GM15510 (cell line): ENCODE measurements around the gene SLC8A2.

Experiments
- POLR2A ChIP-seq: IDR thresholded peaks from 3 replicates; pipeline ENCODE4 v1.6.1; 2011; ENCODE audit warnings: borderline replicate concordance; ENCODE audit not compliant: insufficient read length; ENCODE audit errors: extremely low read depth

SLC8A2 gene

DNA sequence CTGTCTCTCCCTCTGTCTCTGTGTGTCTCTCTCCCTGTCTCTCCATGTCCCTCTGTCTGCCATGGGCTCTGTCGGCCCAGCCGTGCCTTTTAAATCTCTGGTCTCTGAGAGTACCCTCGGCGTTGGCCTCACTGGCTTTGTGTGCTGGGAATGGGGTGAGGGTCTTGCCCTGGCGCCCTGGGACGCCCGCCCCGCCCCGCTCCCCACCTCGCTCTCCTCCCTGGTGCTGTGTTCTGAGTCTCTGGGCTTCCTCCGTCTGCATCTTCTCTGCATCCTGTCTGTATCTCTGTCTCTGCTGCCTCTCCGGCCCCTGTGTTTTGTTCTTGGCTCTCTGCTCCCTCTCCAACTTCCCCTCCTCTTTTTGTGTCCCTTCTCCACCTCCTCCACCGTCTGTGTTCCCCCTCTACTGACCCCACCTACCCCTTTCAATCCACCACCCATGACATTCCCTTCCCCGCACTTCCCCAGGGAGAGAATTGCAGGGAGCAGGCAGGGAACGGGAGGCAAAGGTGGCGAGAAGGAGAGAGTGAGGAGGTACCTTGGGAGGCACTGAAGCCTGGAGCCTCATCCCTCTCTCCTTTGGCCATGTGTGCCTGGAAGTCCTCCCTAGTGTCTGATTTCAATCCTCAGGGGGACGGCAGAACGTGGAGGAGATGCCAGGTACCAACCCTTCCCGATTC lies 48.4 kb downstream of the SLC8A2 start:
- no peak for TF ChIP-seq POLR2A

DNA sequence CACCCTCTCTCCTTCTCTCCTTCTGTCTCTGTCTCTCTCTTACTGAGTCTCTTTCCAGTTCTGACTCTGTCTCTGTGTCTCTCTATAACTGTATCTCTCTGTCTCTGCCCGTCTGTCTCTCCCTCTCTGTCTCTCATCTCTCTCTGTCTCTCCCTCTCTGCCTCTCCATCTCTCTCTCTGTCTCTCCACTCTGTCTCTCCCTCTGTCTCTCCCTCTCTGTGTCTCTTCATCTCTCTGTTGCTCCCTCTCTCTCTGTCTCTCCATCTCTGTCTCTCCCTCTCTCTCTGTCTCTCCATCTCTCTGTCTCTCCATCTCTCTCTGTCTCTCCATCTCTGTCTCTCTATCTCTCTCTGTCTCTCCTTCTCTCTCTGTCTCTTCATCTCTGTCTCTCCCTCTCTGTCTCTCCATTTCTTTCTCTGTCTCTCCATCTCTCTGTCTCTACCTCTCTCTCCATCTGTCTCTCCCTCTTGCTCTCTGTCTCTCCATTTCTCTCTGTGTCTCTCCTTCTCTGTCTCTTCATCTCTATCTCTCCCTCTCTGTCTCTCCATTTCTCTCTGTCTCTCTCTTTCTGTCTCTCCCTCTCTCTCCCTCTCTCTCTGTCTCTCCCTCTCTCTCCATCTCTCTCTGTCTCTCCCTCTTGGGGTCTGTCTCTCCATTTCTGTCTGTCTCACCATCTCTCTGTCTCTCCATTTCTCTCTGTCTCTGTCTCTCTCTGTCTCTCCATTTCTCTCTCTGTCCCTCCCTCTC lies 49.1 kb downstream of the SLC8A2 start:
- no peak for TF ChIP-seq POLR2A

DNA sequence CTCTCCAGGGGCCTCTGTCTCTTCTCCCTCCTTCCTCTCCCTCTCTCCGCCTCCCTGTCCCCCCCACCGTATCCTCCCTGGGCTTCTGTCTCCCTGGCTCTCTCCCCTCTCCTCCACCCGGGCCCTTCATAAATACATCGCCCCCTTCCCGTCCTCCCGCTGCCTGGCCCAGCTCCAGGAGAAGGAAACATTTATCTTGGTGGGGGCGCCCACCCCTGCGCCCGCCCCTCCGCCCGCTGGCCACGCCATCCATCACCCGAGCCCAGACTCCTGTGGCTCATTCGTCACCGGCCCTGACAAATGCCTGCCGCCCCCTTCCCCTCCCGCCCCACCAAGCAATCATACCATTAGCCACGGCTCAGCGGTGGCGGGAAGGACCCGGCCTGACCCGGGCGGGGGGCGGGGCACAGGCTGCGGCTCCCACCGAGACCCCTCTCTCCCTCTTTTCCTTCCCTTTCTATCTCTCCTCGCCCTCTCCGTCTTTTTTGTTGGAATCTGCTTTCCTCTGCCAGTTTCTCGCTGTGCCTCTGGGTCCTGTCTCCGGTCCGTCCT lies 49.8 kb downstream of the SLC8A2 start:
- TF ChIP-seq POLR2A = no peak

GRCh38 chr19:47421244-47421786 lies 50.4 kb downstream of the SLC8A2 start:
- TF ChIP-seq POLR2A = no peak

DNA sequence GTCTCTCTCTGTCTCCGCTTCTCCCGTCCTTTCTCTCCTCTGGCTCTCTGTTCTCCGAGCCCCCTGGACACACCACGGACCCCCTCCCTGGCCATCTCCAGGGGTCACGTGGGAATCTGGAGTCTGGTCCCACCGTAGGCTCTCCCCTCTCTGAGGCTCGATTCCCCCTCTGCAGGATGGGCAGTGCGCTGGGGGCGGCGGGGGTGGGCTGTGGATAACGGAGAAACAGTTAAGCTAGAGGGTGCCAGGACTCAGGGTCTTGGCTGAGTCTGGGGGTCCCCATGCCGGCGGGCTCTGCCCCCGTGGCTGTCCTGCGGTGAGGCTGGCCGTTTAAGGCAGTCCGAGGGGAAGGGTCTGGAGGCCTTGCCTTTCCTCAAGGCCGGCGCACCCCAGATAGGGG lies 51.9 kb downstream of the SLC8A2 start:
- no peak for TF ChIP-seq POLR2A

DNA sequence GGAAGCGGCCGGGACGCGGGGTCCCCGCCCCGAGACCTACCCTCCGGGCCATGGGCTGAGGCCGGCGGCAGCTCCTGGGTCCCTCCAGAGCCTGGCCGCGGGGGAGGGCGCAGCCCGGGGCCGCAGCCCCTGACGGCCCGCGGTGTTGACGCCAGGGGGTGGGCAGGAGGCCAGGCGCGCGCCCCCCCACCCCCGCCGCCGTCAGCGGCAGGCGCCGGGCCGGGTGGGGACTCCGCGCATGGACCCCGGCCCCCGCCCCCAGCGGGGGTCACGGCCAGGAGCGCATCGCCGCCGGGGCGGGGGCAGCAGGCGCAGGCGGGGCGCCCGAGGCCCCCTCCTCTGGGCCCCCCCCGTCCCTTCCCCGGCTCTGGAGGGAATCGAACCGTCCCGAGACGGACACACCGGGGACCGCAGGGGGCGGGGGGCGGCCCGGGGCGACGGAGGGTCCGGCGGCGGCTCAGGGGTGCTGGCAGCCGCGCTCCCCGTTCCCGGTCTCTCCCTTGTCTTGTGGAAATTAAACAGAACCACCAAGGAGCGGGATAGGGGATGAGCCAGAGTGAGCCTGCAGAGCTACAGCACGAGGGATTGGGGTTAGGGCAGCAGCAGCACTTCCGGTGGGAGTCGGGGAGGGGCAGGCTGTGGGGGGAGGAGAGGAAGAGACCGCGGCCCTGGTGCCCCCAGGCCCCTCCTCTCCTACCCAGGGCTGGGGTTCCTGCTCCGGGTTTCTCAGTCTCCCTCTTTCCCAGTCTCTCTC lies 52.5 kb downstream of the SLC8A2 start, which contains the start of gene MEIS3:
MEIS3 (minus strand) TSS at position 498 of the 754 bp plus-strand sequence; CDS start at position 52, 446 bp downstream.
- no peak for TF ChIP-seq POLR2A

- TF ChIP-seq POLR2A = no peak
Measured at GRCh38 chr19:47418692-47419029, 53.0 kb downstream of the SLC8A2 start.

- no peak for TF ChIP-seq POLR2A
Measured at GRCh38 chr19:47417746-47418691, 53.7 kb downstream of the SLC8A2 start.

DNA sequence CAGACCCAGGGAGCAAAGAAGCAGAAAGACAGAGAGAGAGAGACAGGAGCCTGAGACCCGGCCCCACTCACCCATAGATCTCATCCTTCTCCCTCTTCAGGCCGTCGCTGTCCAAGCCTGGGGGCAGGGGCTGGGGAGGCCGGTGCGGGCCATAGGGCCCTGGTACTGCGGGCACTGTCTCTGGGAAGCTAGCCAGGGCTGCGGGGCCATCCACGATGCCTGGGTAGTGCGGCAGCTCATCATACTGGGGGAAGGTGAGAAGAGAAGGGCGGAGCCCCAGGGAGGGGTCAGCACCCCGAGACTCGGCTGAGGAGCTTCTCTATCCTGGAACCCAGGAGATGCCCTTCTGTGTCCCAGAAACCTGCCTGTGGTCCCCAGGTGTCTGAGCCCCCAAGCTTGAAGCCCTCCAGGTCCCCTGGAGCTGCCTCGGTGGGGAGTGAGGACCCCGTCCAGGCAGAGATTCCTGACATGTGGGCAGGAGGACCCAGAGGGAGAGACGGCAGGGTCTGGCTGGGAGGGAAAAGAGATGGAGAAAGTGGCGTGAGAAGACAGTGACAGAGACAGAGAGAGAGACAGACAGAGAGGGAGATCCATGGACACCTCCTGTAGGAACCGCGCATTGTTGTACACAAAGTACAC lies 54.5 kb downstream of the SLC8A2 start:
- TF ChIP-seq POLR2A = no peak

DNA sequence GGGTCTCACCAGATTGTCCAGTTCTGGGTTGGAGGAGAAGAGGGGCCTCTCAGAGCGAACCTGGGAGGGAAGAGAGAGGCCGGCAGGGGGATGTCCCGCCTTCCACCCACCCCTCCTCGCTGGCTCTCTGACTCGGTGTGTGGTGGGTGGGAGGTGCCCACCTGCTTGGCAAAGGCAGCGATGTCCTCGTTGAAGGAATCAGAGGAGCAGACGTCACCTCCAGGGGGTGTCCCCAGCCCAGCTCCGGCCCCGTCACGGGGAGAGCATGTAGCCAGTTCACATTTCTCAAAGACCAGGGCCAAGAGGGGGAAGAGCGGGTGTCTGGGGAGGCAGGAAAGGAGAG lies 55.1 kb downstream of the SLC8A2 start:
- TF ChIP-seq POLR2A = no peak

DNA sequence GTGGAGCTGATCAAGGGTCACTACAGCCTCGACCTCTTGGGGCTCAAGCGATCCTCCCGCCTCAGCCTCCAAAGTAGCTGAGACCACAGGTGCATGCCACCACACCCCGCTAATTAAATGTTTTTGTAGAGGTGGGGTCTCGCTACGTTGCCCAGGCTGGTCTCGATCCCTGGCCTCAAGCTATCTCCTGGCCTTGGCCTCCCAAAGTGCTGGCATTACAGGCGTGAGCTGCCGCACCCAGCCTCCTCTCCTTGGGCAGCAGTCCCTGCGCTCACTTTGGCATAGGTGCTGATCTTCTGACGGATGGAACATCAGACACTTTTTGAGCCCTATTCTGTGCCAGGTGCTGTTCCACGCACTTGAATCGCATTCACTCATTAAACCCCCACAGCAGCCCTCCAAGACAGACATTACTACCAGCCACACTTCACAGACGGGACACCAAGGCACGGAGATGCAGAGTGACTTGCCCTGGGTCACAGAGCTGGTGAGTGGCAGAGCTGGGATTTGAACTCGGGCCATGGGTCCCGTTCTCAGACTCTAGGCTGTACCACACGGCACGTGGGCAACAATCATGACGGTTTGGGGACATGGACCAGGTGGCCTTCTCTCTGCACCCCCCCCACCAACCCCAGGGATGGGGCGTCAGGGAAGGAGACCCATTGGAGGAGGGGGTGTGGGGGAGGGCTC lies 55.6 kb downstream of the SLC8A2 start:
- TF ChIP-seq POLR2A = no peak

DNA sequence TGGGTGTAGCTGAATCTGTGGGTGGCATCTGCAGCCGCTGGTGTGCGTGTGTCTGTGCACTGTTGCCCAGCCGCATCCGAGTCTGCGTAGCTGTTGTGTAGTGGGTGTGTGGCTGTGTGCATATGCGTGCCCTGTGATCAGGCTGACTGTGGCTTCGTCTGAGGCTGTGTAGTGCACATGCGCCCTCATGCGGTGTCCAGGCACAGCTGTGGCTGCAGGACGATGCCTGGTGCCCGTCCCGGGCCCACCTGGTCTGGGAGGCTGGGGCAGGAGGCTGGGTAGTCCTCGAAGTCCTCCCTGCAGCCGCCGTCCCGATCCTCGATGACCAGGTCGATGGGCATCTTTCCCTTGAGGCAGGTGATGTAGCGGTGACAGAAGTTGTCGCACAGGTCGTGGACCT lies 57.2 kb downstream of the SLC8A2 start:
- TF ChIP-seq POLR2A = no peak

- no peak for TF ChIP-seq POLR2A
Measured at GRCh38 chr19:47413941-47414340, 57.8 kb downstream of the SLC8A2 start.
